Measurements from ENCODE around the gene IGSF8. TPM values are rescaled to one million over a fixed set of nuclear protein-coding genes. Genes with fewer than 3 reads are reported as not detected.

IGSF8 gene
- total RNA-seq, 1 experiment from 2014 or later: 18.8 TPM

GRCh38 chr1:160129966-160130365 lies 31.5 kb upstream of the IGSF8 start:
- no peak overlapping the region for H3K27ac ChIP-seq (ENCODE audit: low read length)
- ChIA-PET CTCF (no interaction called here), POLR2A (no interaction called here)
- no TSS peak for BruUV-seq (replicated peaks)
- no peaks in the 10 kb centered on the region for H3K4me1 ChIP-seq (ENCODE audit: control insufficient read depth, insufficient read depth, low read length)
- H3K27me3 ChIP-seq (ENCODE audit: control insufficient read depth, insufficient read depth, low read length): no peaks in the 10 kb centered on the region
- DNase-seq (ENCODE audit: low read depth, low spot score) (no peak), ATAC-seq (no peak)
- no peaks in the 10 kb centered on the region for H3K9me3 ChIP-seq (ENCODE audit: control insufficient read depth, insufficient read depth, low read depth, low read length)
- TF ChIP-seq POLR2AphosphoS5 (IDR thresholded peaks at IDR 0.05; ENCODE audit: low read depth, low read length) (no peak), SIN3A (IDR thresholded peaks at IDR 0.05; ENCODE audit: borderline replicate concordance, insufficient read depth, low read depth, low read length) (no peak)
- no peak overlapping the region for H3K4me3 ChIP-seq (ENCODE audit: low read depth in 2 of 2, low read length in 2 of 2)
- in situ Hi-C loops (cut with HindIII; ENCODE audit: low pct_unique_long_range_greater_than_20kb, low sequenced_read_pairs): no loop called here
- intact Hi-C loops (cut with micrococcal nuclease; ENCODE audit: unreplicated experiment): no loop called here
- no peaks in the 10 kb centered on the region for H3K36me3 ChIP-seq (ENCODE audit: control insufficient read depth, insufficient read depth, low read length)

- intact Hi-C loops (cut with micrococcal nuclease; ENCODE audit: unreplicated experiment): no loop called here
- ATAC-seq (no peak), DNase-seq (ENCODE audit: low read depth, low spot score) (no peak)
- POLR2A ChIA-PET: no interaction called here
- Histone ChIP-seq H3K27ac (ENCODE audit: low read length) (no peak overlapping the region), H3K27me3 (ENCODE audit: control insufficient read depth, insufficient read depth, low read length) (no peaks in the 10 kb centered on the region), H3K4me3 (ENCODE audit: low read depth in 2 of 2, low read length in 2 of 2) (no peak overlapping the region), H3K9me3 (ENCODE audit: control insufficient read depth, insufficient read depth, low read depth, low read length) (no peaks in the 10 kb centered on the region), H3K36me3 (ENCODE audit: control insufficient read depth, insufficient read depth, low read length) (no peaks in the 10 kb centered on the region), H3K4me1 (ENCODE audit: control insufficient read depth, insufficient read depth, low read length) (no peaks in the 10 kb centered on the region)
- TF ChIP-seq CTCF (IDR thresholded peaks at IDR 0.05): no peak
- TF ChIP-seq TCF7L2 (IDR thresholded peaks at IDR 0.05; ENCODE audit: low read depth, low read length): no peak
- no peak for TF ChIP-seq REST (IDR thresholded peaks at IDR 0.05; ENCODE audit: insufficient read depth in 1 of 2, low read depth in 2 of 2, low read length in 1 of 2)
- TF ChIP-seq POLR2AphosphoS5 (IDR thresholded peaks at IDR 0.05; ENCODE audit: low read depth, low read length): no peak
- CTCF ChIA-PET: no interaction called here
- no TSS peak for BruUV-seq (replicated peaks)
- in situ Hi-C loops (cut with HindIII; ENCODE audit: low pct_unique_long_range_greater_than_20kb, low sequenced_read_pairs): no loop called here
These were observed 31.1 kb upstream of the IGSF8 start for GRCh38 chr1:160129558-160129957.

GRCh38 chr1:160129046-160129445 lies 30.6 kb upstream of the IGSF8 start:
- in situ Hi-C loops (cut with HindIII; ENCODE audit: low pct_unique_long_range_greater_than_20kb, low sequenced_read_pairs) (no loop called here), intact Hi-C loops (cut with micrococcal nuclease; ENCODE audit: unreplicated experiment) (no loop called here)
- no TSS peak for BruUV-seq (replicated peaks)
- no peak for ATAC-seq
- DNase-seq (ENCODE audit: low read depth, low spot score): no peak
- Histone ChIP-seq H3K4me1 (ENCODE audit: control insufficient read depth, insufficient read depth, low read length) (no peaks in the 10 kb centered on the region), H3K27me3 (ENCODE audit: control insufficient read depth, insufficient read depth, low read length) (no peaks in the 10 kb centered on the region), H3K36me3 (ENCODE audit: control insufficient read depth, insufficient read depth, low read length) (no peaks in the 10 kb centered on the region), H3K27ac (ENCODE audit: low read length) (no peak overlapping the region), H3K4me3 (ENCODE audit: low read depth in 2 of 2, low read length in 2 of 2) (no peak overlapping the region), H3K9me3 (ENCODE audit: control insufficient read depth, insufficient read depth, low read depth, low read length) (no peaks in the 10 kb centered on the region)
- POLR2A ChIA-PET: no interaction called here
- CTCF ChIA-PET: no interaction called here
- TF ChIP-seq CTCF (IDR thresholded peaks at IDR 0.05): no peak
- TF ChIP-seq REST (IDR thresholded peaks at IDR 0.05; ENCODE audit: insufficient read depth in 1 of 2, low read depth in 2 of 2, low read length in 1 of 2): no peak
- no peak for TF ChIP-seq POLR2AphosphoS5 (IDR thresholded peaks at IDR 0.05; ENCODE audit: low read depth, low read length)
- TF ChIP-seq SIN3A (IDR thresholded peaks at IDR 0.05; ENCODE audit: borderline replicate concordance, insufficient read depth, low read depth, low read length): no peak
- TF ChIP-seq TCF7L2 (IDR thresholded peaks at IDR 0.05; ENCODE audit: low read depth, low read length): no peak
